Measurements from ENCODE around the gene ZBTB7C.

- TF ChIP-seq CTCF (IDR thresholded peaks at IDR 0.05) = no peak
- no peak for TF ChIP-seq POLR2A (IDR thresholded peaks at IDR 0.05)
Observed at GRCh38 chr18:48354746-48355260, 54.4 kb downstream of the ZBTB7C start.
